Stimulated activated CD4-positive, alpha-beta T cell treated with anti-CD3 and anti-CD28 coated beads, Interleukin-15, amount 100 ng/mL, for 1 hour (primary cell): ENCODE results near the gene ACTR3C.
"Not testable (repeated sequence)": the region's sequence is repeated elsewhere in the genome, so short reads cannot be mapped to it uniquely, and the experiment has no call there.

Experiments used
- DNase-seq, 2 donors: peaks; one replicate each; pipeline ENCODE4 v3.0.0-alpha.2; 2020; ENCODE audit warnings: low read depth in 1 of 2, low spot score in 1 of 2

Gene ACTR3C

GRCh38 chr7:150336746-150337145 lies 13.4 kb upstream of the ACTR3C start:
- no peak for DNase-seq

- DNase-seq, result no peak
Measured at GRCh38 chr7:150335774-150336112, 12.4 kb upstream of the ACTR3C start.

- no peak for DNase-seq
Measured at GRCh38 chr7:150335108-150335773, 11.9 kb upstream of the ACTR3C start.

DNA sequence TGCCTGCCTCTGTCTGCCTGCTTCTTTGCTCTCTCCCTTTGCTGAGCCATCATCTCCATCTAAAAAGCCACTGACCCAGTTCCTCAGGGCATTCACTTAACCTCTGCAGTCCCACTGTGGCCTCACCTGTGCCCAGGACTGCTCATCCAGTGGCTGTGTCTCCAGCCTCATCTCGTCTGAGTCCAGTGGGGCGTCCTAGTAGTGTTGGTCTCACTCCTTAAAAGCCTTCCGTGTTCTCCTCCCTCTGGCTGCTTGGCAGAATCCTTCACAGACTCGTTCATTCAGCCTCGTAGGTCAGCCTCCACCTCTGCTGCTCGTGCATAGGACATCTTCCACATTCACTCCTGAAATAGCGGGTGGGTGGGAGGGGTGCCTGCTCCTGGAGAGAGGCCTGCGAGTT lies 10.8 kb upstream of the ACTR3C start:
- DNase-seq, result no peak

GRCh38 chr7:150333659-150334058 lies 10.3 kb upstream of the ACTR3C start:
- DNase-seq, result no peak

DNA sequence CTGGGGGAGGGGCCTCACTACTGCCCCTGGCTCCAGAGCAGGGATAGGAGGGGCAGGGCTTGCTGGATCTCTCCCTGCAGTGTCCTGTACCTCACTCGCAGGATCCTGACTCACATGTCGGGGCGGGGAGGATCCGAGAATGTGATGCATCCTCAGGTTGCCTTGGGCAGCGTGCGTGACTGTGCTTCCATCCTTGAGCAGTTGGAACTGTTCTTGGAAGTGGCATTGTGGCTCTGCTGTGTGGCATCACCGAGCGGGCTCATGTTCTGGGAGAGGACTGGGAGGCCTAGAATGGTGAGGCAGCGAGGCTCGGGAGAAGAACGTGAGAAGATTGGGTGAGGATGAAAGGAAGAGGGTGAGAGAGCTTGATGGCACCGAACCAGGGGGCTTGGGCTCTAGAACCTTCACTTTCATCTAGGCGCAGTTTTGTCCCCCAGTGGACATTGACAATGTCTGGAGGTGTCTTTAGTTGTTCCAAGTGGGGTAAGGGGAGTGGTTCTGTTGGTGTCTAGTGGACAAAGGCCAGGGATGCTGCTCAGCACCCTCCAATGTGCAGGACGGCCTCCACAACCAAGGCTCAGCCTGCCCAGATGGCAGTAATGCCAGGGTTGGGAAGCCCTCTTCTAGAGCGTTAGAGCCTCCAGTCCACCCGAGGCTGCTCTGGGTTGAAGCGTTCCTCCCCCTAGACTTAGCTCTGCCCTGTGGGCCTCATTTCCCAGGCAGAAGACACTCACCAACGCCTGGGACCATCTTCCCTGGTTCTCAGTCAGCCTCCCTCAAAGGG lies 9.7 kb upstream of the ACTR3C start:
- DNase-seq, result no peak

- no peak for DNase-seq
Measured at GRCh38 chr7:150330211-150330885, 7.0 kb upstream of the ACTR3C start.

- DNase-seq, result no peak
Measured at GRCh38 chr7:150329331-150330120, 6.2 kb upstream of the ACTR3C start.

DNA sequence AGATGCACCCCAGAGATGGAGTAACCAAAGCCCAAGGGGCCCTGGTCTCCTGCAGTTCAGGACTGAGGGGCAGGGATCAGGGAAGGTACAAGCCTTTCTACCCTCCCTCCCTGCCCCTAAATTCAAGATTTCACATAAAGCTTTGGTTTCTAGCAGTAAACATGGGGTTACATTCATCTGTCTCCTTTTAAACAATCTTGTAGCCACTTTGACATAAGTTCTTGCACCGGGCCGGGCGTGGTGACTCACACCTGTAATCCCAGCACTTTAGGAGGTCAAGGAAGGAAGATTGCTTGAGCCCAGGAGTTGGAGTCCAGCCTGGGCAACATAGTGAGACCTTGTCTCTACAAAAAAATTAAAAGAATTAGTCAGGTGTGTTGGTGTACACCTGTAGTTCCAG lies 4.0 kb upstream of the ACTR3C start:
- no peak for DNase-seq

GRCh38 chr7:150326657-150327268 lies 3.4 kb upstream of the ACTR3C start:
- DNase-seq, result no peak

DNA sequence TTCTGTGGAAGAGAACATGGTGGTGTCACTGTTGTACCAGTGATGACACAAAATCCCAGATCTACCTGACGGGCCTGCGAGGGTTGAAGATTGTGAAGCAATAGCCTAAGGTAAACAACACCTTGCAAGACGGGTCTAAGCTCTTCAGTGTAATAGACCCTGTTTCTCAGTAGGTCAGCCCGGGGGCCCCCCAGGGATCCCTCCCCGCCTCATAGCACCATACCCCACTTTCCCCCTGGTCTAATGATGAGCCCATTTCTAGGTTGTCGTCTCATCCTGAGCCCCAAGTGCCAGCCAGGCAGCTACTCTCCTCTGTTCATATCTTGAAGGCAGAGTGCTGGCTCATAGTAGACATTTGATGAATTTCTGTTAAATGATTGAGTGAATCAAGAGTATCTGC lies 2.6 kb upstream of the ACTR3C start:
- no peak for DNase-seq

GRCh38 chr7:150325110-150325611 lies 1.8 kb upstream of the ACTR3C start:
- no peak for DNase-seq

DNA sequence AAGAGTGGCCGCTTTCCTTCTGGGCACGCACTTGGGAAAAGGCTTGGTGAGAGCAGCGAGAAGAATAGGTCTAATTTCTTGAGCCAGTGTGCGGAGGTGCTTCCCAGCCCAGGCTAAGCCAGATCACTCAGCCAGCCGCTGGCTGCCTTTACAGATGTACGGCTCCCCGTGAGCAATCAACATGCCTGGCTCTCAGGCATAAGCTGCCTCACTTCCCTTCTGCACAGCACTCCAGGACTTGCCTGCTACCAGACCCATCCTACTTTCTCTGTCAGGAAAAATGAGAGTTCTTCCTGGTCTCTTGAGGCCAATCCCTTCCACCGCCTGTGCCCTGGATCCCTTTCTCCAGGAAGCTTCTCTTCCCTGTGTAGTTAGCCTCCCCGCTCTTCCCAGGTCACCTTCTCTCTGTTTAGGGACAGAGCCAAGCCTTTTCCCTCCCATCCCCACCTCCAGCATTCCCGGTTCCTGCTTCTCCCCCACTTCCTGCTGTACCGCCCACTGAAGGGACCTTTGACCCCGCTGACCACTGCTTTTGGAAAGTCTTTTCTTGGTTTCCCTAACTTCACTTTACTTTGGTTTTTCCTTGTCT lies 1.1 kb upstream of the ACTR3C start:
- DNase-seq, result no peak

GRCh38 chr7:150323682-150324372 lies 482 bp upstream of the ACTR3C start:
- DNase-seq, result peak in 1 of 2 donors; percentile 12

GRCh38 chr7:150322114-150322832 lies 1.1 kb downstream of the ACTR3C start:
- DNase-seq, result peak in 1 of 2 donors; percentile 10

GRCh38 chr7:150321788-150322113 lies 1.6 kb downstream of the ACTR3C start:
- DNase-seq, result no peak

GRCh38 chr7:150317748-150318444 lies 5.4 kb downstream of the ACTR3C start:
- no peak for DNase-seq

- DNase-seq, result not testable (repeated sequence)
Measured at GRCh38 chr7:150316987-150317386, 6.4 kb downstream of the ACTR3C start.
